T47D (cell line): ENCODE measurements around the gene RAET1G.
"Not testable (repeated sequence)": the region's sequence is repeated elsewhere in the genome, so short reads cannot be mapped to it uniquely, and the experiment has no call there.

Source experiments
- DNase-seq, 2 experiments: peaks; one replicate each; pipeline versions ENCODE4 v3.0.0 to v3.0.0-alpha.2; 2011 to 2012; ENCODE audit warnings: low read depth in 1 of 2, low spot score in 1 of 2
- JUND ChIP-seq: IDR thresholded peaks from 2 replicates; pipeline ENCODE4 v1.6.1; 2012; ENCODE audit warnings: low read depth
- in situ Hi-C: cut with HindIII; loops from 2 replicates; pipeline ENCODE4 v1.10.0; 2016; ENCODE audit warnings: low sequenced_read_pairs, low pct_unique_long_range_greater_than_20kb

RAET1G gene, protein sequence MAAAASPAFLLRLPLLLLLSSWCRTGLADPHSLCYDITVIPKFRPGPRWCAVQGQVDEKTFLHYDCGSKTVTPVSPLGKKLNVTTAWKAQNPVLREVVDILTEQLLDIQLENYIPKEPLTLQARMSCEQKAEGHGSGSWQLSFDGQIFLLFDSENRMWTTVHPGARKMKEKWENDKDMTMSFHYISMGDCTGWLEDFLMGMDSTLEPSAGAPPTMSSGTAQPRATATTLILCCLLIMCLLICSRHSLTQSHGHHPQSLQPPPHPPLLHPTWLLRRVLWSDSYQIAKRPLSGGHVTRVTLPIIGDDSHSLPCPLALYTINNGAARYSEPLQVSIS

DNA sequence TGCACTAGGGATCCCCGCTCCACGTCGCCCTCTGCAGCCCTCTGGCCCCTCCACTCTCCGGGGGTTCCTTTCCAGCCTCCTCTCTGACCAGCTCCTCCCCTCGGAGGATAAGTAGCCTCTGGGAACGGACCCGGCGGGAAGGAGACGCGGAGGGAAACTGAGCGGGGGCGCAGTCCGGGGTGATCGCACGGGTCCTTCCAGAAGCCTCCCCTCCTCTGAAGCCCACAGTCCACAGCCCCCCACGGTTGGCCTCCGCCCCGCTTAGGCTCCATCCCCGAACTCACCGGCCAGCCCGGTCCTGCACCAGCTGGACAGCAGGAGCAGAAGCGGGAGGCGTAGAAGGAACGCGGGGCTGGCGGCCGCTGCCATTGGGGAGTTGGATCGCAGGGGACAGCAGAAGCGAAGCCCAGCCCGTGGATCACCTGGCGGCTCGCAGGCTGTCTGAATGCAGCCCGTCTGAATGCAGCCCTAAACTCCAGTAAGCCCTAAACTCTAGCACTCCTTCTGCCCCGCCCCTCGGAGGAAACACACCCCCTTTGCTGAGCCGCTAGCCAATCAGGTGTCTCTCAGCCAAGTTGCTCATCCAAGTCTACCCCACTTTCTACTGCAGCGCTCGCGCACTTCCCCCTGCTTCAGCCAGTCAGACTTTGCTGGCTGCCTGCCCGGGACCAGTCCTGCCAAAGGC lies at the start of gene RAET1G:
RAET1G (minus strand) TSS at position 480 of the 685 bp plus-strand sequence; CDS start at position 369, 111 bp downstream.
- in situ Hi-C loops: no loop called here
- peak; percentile 83 to 90 for DNase-seq
- no peak for TF ChIP-seq JUND

- in situ Hi-C loops: no loop called here
- no peak for TF ChIP-seq JUND
- no peak for DNase-seq
Observed at GRCh38 chr6:149969635-149970034, 46.7 kb upstream of the RAET1G start.

- in situ Hi-C loops, DNase-seq: not testable (repeated sequence)
Observed at GRCh38 chr6:149968909-149969308, 46.0 kb upstream of the RAET1G start.

GRCh38 chr6:149967999-149968398 lies 45.1 kb upstream of the RAET1G start:
- DNase-seq, in situ Hi-C loops: not testable (repeated sequence)

DNA sequence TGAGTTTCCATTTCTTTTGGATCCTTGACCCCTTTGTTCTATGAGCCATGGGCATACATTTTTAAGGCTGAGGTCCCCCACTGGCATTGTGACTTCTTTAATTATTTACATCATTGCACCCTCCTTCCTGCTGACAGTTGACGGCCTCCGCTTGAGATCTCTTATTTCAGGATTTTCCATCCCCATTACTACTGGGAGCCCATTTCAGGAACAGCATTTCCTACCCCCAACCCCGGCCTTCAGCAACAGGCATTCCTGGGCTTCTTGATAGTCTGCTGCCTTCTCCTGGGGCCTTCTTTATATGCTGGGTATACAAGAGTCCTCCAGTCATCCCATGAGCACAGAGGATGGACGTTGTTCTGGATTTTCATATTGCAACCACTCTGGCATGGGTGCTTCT lies 44.7 kb upstream of the RAET1G start:
- in situ Hi-C loops: no loop called here
- TF ChIP-seq JUND: no peak
- DNase-seq: no peak

GRCh38 chr6:149966319-149966718 lies 43.4 kb upstream of the RAET1G start:
- DNase-seq, in situ Hi-C loops: not testable (repeated sequence)

DNA sequence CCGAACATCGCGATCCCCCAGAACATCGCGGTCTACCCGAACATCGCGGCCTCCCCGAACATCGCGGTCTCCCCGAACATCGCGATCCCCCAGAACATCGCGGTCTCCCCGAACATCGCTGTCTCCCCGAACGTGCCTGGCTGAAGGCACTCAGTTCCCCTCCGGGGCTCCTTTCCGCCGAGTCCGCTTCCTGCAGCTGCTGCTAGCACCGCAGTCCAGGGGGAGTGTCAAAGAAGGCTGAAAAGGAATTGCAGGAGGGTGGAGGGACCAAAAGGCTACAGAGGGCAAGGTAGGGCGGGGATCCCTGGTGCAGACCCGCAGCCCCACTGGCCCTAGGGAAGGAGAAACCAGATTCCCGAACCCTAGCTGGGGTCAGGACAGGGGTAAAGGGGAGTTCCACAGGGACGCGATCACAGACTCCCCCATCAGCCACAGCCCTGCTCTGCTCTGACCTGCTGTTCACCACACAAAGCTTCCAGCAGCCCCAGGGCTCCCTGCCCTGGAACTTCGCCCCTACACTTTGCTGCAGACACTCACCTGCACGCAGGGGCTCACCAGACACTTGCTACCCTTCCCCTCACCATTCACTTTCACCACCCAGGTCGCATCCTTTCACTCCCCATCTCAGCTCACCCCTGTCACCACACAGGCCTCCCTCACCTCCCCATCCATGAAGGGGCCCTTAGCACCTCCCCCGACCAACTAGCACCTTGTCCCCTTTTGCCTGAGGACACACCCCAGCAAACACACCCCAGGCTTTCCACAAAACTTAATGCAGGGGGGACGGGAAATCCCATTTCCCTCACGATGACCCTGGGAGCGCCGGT lies 42.5 kb upstream of the RAET1G start:
- TF ChIP-seq JUND: no peak
- in situ Hi-C loops: no loop called here
- no peak for DNase-seq

GRCh38 chr6:149964308-149965193 lies 41.6 kb upstream of the RAET1G start:
- no peak for TF ChIP-seq JUND
- in situ Hi-C loops: no loop called here
- no peak for DNase-seq

DNA sequence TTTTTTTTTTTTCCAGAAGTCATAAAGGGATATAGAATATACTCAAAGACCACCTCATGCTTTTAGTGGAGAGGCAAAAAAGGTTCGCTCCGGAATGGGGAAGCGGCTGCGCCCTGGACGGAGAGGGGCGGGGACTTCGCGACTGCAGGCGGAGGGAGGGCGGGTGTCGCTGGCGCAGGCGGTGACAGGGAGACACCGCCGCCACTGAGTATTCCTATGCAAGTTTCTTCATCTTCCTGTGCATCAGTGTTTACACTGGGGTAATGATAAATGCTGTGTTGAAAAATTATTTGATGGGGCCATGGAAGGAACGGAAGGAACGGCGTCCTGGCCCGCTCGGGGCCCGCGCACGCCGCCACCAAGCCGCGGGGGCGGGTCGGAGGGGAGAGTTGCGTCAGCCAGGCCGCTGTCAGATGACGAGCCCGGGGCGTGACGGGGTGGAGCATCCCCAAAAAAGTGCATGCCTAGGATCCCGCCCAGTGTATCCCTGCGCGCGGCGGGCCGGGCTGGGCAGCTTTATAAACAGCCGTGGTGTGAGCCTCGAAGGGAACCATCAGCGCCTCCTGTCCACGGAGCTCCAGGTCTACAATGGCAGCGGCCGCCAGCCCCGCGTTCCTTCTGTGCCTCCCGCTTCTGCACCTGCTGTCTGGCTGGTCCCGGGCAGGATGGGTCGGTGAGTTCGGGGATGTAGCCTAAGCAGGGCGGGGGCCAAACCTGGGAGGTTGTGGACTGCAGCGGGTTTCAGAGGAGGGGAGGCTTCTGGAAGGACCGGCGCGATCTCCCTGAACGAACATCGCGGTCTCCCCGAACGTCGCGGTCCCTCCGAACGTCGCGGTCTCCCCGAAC lies 40.8 kb upstream of the RAET1G start, which contains the start of gene ULBP1:
ULBP1 (plus strand) TSS at position 482 of the 846 bp plus-strand sequence; CDS start at position 589, 107 bp downstream.
- DNase-seq: peak; percentile 81 to 92
- in situ Hi-C loops: no loop called here
- TF ChIP-seq JUND: no peak

GRCh38 chr6:149963212-149963461 lies 40.2 kb upstream of the RAET1G start:
- in situ Hi-C loops: no loop called here
- TF ChIP-seq JUND: no peak
- peak; percentile 60 to 66 for DNase-seq

DNA sequence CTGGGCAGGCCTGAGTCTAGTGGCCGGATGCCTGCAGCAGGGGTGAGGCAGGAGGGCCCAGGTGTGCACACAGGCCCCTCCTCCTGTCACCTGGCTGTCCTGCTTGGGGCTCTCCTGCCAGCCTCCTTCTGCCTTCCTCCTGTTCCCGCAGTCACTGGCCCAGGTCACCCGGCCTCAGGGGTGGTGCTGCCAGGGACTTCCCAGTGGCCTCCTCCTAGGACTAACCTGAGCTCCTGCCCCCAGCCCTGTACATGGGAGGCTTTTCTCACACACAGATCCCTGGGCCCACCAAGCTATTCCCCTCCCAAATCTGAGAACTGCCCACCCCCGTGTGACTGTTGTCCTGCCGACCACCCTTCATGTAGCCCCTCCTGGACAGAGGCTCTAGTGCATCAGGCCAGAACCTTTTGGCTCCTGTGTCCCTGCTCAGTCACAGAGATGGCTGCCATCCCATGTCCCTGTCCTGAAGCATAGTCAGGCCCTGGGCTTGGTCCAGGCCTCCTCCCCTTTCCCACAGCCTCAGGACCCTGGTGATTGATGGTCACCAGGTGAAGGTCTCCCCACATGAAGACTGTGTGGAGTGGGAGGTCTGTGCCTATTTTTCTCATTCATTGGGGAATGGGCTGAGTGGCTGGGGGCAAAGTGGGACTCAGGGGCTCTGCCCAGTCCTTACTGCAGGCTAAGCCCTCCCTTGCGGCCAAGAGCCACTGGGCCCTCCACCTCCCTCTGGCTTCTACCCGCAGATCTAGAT lies 39.7 kb upstream of the RAET1G start:
- in situ Hi-C loops: no loop called here
- no peak for DNase-seq
- no peak for TF ChIP-seq JUND
